GM21723 (cell line): ENCODE results near the gene TCHH.
"Not testable (repeated sequence)": the region's sequence is repeated elsewhere in the genome, so short reads cannot be mapped to it uniquely, and the experiment has no call there.

Experiments
- ATAC-seq: cut with Tn5 transposase; IDR thresholded peaks from one replicate; pipeline ENCODE4 v1.9.1; 2021; ENCODE audit warnings: mild to moderate bottlenecking, moderate library complexity; ENCODE audit not compliant: unreplicated experiment

Gene TCHH

GRCh38 chr1:152111515-152111968 lies 3.7 kb downstream of the TCHH start:
- ATAC-seq = no peak

DNA sequence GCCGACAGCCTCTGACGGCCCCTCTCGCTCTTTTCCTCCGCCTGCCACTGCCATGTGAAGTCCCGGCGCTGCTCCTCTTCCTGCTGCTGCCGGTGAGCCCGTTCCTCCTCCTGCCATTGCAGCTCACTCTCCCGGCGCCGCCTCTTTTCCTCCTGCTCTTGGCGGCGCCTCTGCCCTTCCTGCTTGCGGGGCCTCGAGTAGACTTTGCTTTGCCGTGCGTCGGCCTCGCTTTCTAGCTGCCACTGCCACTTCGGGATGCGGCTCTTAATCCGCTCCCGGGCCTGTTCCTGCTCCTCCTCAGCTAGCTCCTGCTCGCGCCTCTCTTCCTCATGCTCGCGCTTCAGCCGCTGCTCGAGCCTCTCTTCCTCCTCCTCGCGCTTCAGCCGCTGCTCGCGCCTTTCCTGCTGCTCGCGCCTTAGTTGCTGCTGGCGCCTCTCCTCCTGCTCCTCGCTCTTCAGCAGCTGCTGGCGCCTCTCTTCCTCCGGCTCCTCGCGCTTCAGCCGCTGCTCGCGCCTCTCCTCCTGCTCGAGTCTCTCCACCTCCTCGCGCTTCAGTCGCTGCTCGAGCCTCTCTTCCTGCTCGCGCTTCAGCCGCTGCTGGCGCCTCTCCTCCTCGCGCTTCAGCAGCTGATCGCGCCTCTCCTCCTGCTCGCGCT lies 4.3 kb downstream of the TCHH start:
- no peak for ATAC-seq

DNA sequence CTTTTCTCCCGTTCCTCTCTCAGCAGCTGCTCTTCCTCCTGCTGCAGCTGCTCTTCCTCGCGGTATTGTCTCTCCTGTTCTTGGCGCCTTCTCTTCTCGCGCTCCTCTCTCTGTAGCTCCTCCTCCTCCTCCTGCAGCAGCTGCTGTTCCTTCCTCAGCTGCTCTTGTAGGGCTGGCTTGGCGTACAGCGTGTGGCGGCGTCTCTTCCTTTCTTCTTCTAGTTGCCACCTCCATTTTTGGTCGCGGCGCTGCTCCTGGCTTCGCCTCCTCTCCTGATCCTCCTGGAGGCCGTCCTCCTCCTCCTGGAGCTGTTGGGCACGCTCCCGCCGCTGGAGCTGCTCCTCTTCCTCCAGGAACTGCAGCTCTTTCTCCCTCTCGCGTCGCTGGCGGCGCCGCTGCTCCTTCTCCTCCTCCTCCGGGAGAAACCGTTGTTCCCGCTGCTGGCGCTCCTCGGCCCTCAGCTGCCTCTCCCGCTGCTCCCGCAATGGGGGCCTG lies 4.8 kb downstream of the TCHH start:
- ATAC-seq = no peak

GRCh38 chr1:152109998-152110294 lies 5.3 kb downstream of the TCHH start:
- ATAC-seq = no peak

DNA sequence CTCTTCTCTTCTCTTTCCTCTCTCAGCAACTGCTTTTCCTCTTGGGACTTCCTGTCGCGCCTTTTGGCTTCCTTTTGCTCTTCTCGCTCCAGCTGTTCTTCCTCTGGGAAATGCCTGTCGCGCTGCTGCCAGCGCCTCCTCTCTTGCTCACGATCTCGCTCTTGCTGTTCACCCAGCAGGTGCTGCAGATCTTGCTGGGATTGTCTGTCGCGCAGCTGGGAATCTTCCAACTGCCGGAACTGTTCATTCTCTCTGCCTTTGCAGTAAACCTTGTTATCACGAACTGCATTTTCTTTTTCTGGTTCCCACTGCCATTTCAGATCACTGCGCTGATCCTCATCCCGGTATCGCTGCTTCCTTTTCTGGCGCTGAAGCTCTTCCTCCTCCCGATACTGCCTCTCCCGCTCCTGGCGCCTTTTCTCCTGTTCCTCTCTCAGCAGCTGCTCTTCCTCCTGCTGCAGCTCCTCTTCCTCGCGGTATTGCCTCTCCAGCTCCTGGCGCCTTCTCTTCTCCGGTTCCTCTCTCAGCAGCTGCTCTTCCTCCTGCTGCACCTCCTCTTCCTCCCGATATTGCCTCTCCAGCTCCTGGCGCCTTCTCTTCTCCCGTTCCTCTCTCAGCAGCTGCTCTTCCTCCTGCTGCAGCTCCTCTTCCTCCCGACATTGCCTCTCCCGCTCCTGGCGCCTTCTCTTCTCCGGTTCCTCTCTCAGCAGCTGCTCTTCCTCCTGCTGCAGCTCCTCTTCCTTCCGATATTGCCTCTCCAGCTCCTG lies 5.8 kb downstream of the TCHH start:
- ATAC-seq = no peak

DNA sequence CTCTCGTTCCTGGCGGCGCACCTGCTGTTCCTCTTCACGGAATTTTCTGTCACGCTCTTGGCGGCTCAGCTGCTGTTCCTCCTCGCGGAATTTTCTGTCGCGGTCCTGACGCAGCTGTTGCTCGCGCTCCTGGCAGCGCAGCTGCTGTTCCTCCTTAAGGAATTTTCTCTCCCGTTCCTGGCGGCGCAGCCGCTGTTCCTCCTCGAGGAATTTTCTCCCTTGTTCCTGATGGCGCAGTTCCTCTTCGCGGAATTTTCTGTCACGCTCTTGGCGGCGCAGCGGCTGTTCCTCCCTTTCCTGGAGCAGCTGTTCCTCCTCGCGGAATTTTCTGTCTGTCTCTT lies 6.4 kb downstream of the TCHH start:
- no peak for ATAC-seq

DNA sequence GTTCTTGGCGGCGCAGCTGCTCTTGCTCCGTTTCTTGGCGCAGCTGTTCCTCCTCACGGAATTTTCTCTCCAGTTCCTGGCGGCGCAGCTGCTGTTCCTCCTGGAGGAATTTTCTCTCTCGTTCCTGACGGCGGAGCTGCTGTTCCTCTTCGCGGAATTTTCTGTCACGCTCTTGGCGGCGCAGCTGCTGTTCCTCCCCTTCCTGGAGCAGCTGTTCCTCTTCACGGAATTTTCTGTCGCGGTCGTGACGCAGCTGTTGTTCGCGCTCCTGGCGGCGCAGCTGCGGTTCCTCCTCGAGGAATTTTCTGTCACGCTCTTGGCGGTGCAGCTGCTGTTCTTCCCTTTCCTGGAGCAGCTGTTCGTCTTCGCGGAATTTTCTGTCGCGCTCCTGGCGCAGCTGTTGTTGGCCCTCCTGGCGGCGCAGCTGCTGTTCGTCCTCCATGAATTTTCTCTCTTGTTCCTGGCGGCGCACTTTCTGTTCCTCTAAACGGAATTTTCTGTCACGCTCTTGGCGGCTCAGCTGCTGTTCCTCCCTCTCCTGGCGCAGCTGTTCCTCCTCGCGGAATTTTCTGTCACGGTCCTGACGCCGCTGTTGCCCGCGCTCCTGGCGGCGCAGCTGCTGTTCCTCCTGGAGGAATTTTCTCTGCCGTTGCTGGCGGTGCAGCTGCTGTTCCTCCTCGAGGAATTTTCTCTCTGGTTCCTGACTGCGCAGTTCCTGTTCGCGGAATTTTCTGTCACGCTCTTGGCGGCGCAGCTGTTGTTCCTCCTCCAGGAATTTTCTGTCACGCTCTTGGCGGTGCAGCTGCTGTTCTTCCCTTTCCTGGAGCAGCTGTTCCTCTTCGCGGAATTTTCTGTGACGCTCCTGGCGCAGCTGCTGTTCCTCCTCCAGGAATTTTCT lies 7.0 kb downstream of the TCHH start:
- no peak for ATAC-seq

- no peak for ATAC-seq
Measured at GRCh38 chr1:152107031-152107983, 7.9 kb downstream of the TCHH start.

GRCh38 chr1:152104854-152105253 lies 10.4 kb downstream of the TCHH start:
- ATAC-seq = no peak

DNA sequence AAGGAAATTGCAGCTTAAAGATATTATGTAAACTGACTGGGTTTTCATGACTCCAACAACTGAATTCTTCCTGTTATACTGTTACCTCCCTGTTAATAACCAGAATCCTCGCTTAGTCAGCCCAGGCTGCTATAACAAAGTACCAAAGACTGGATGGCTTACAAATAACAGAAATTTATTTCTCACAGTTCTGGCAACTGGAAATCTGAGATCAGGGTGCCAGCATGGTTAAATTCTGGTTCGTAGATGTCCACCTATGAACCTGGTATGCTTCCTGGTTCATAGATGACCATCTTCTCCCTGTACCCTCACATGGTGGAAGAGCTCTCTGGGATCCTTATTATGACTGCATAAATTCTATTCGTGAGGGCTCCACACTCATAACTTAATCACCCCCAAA lies 18.3 kb downstream of the TCHH start:
- no peak for ATAC-seq

GRCh38 chr1:152089014-152089674 lies 26.1 kb downstream of the TCHH start, which contains the start of gene TCHHL1:
TSS of gene TCHHL1 (minus strand) at chr1:152089064. CDS start at chr1:152088143, 921 bp downstream.
- no peak for ATAC-seq

DNA sequence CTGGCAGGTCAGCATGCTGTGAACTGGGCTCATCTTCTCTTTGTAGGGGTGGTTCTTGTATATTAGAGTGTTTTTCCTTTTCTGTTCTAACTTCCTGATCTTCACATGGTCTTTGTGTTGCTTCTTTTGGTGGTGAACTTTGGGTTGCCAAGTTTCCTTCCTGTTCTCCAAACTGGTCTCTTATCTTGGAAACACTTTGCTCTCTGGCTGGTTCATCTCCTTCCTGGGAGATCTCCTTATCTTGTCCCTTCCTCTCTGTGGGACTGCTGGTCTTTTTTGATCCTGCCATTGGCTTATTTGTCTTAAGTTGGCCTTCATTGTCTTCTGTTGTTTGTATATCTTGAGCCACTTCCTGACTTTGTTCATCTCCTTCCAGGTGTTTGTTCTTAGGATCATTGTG lies 28.5 kb downstream of the TCHH start:
- no peak for ATAC-seq

DNA sequence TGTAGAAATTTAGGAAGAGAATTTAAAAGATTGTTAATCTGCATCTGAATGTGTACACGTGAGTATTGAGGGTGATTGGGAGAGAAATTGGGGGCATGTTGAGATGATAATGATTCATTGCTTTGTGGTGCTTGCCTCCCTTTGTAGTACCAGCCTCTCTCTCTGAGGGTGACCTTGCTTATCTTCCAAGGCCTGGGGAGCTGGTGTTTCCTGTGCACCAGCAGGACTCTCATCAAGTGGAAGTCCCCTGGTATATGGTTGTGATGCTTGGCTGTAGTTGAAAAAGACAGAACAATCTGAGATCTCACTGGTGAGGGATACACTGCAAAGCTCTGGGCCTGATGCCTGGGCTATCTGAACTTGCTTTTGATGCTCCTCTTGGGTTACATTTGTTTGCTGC lies 30.4 kb downstream of the TCHH start:
- no peak for ATAC-seq

DNA sequence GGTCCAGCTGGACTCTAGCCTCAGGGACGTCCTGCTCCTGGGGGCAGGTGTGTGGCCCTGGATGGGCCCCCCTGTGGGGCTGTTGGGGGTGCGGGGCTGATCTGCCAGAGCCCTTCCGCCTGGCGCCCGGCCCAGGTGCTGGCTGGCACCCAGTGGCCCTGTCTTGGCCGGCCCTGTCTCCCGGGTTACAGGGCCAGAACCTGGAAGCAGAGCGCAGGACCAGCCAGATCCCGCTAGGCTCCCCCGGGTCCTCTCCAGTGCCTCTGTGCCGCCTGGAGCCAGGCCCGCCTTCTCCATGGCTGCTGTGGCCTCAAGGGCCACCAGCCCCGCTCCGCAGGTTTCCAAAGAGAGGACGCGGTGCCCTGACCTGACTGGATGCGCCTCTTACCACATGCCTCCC lies 34.2 kb downstream of the TCHH start:
- ATAC-seq = not testable (repeated sequence)

GRCh38 chr1:152080494-152080893 lies 34.8 kb downstream of the TCHH start:
- not testable (repeated sequence) for ATAC-seq

DNA sequence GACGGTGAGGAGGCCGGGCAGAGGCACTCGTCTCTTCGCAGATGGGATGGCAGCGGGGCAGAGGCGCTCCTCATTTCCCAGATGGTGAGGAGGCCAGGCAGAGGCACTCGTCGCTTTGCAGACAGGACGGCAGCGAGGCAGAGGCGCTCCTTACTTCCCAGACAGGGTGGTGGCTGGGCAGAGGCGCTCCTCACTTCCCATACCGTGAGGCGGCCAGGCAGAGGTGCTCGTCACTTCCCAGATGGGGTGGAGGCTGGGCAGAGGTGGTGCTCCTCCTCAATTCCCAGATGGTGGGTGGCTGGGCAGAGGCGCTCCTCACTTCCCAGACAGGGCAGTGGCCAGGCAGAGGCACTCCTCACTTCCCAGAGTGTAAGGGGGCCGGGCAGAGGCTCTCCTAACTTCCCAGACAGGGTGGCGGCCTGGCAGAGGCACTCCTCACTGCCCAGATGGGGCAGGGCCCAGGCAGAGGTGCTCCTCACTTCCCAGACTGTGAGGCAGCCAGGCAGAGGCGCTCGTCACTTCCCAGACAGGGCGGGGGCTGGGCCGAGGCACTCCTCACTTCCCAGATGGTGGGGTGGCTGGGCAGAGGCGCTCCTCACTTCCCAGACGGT lies 36.3 kb downstream of the TCHH start:
- no peak for ATAC-seq

DNA sequence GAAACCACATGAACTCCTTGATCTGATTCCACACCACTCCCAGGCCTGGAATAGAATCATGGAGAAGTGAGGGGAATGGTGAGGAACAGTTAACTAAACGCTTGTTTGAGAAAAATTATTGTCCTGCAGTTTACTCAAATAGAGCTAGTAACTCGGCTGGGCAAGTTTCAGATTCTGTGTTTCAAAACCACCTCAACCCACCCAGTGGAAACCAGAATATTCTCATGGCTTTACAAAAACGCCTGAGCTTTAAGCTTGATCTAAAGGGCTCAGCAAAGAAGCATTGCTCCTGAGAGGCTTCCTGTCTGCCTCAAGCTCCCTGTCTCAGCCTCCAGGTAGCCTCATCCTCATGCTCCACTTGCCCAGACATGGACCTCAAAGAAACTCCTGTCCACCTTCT lies 42.9 kb downstream of the TCHH start:
- no peak for ATAC-seq

- no peak for ATAC-seq
Measured at GRCh38 chr1:152071123-152071522, 44.1 kb downstream of the TCHH start.

- no peak for ATAC-seq
Measured at GRCh38 chr1:152067929-152068328, 47.3 kb downstream of the TCHH start.
